Neuronal stem cell (in vitro differentiated cells): ENCODE measurements around the gene MARK3.
"Not testable (repeated sequence)": the region's sequence is repeated elsewhere in the genome, so short reads cannot be mapped to it uniquely, and the experiment has no call there.

Experiments used
- DNase-seq: peaks from one replicate; pipeline ENCODE4 v3.0.0-alpha.2; 2013; ENCODE audit warnings: low spot score
- H2AFZ ChIP-seq: one replicate; pipeline ENCODE4 v1.6.1; 2013; ENCODE audit warnings: mild to moderate bottlenecking, low read length, inconsistent platforms
- H2AK5ac ChIP-seq: 2 replicates; pipeline ENCODE4 v1.6.1; 2013; ENCODE audit warnings: low read depth, mild to moderate bottlenecking, inconsistent platforms, low read length, moderate library complexity, mixed read lengths
- H2BK120ac ChIP-seq: 2 replicates; pipeline ENCODE4 v1.6.1; 2013; ENCODE audit warnings: low read depth, mild to moderate bottlenecking, inconsistent platforms, low read length, moderate library complexity, mixed read lengths
- H2BK12ac ChIP-seq: one replicate; pipeline ENCODE4 v1.6.1; 2013; ENCODE audit warnings: low read length, inconsistent platforms
- H2BK15ac ChIP-seq: 2 replicates; pipeline ENCODE4 v1.6.1; 2013; ENCODE audit warnings: mild to moderate bottlenecking, low read length, inconsistent platforms, mixed read lengths
- H2BK5ac ChIP-seq: one replicate; pipeline ENCODE4 v1.6.1; 2013; ENCODE audit warnings: inconsistent platforms, mild to moderate bottlenecking, low read length, moderate library complexity
- H3K14ac ChIP-seq: one replicate; pipeline ENCODE4 v1.6.1; 2013; ENCODE audit warnings: low read length, inconsistent platforms
- H3K18ac ChIP-seq: 2 replicates; pipeline ENCODE4 v1.6.1; 2013; ENCODE audit warnings: low read length, inconsistent platforms
- H3K23ac ChIP-seq: 2 replicates; pipeline ENCODE4 v1.6.1; 2013; ENCODE audit warnings: low read depth, mild to moderate bottlenecking, mixed read lengths, low read length, inconsistent platforms; ENCODE audit not compliant: poor library complexity
- H3K27ac ChIP-seq: replicated peaks from 3 replicates; pipeline ENCODE4 v1.5.1; 2013; ENCODE audit warnings: low read length, inconsistent platforms
- H3K27me3 ChIP-seq, 3 experiments: 2 replicates each; pipeline ENCODE4 v1.6.1; 2013; ENCODE audit warnings: low read length in 3 of 3, mild to moderate bottlenecking in 2 of 3, inconsistent platforms in 1 of 3, low read depth in 1 of 3, mixed read lengths in 1 of 3, moderate library complexity in 1 of 3; ENCODE audit not compliant: control insufficient read depth in 3 of 3, insufficient read depth in 3 of 3
- H3K36me3 ChIP-seq, 2 donors: replicated peaks in 1 of 2; 2 replicates each; pipeline ENCODE4 v1.6.1; 2013; ENCODE audit warnings: low read length in 2 of 2; ENCODE audit not compliant: control insufficient read depth in 2 of 2, insufficient read depth in 2 of 2
- H3K4ac ChIP-seq: 2 replicates; pipeline ENCODE4 v1.6.1; 2013; ENCODE audit warnings: inconsistent platforms, mild to moderate bottlenecking, low read length, moderate library complexity
- H3K4me1 ChIP-seq, 2 donors: 1 replicate in 1 of 2; 2 replicates in 1 of 2; pipeline ENCODE4 v1.6.1; 2013; ENCODE audit warnings: low read length in 2 of 2, low read depth in 1 of 2; ENCODE audit not compliant: control insufficient read depth in 2 of 2, insufficient read depth in 1 of 2
- H3K4me2 ChIP-seq: one replicate; pipeline ENCODE4 v1.6.1; 2013; ENCODE audit warnings: mild to moderate bottlenecking, low read length, inconsistent platforms; ENCODE audit not compliant: insufficient read depth, poor library complexity, severe bottlenecking
- H3K4me3 ChIP-seq, 2 donors: 2 replicates each; pipeline ENCODE4 v1.5.1; 2013; ENCODE audit warnings: low read length in 2 of 2, mild to moderate bottlenecking in 2 of 2, inconsistent platforms in 1 of 2, moderate library complexity in 1 of 2
- H3K79me1 ChIP-seq: one replicate; pipeline ENCODE4 v1.6.1; 2013; ENCODE audit warnings: low read depth, mild to moderate bottlenecking, inconsistent platforms, low read length, moderate library complexity
- H3K9ac ChIP-seq: one replicate; pipeline ENCODE4 v1.6.1; 2013; ENCODE audit warnings: mild to moderate bottlenecking, low read depth, low read length, inconsistent platforms; ENCODE audit not compliant: poor library complexity
- H3K9me3 ChIP-seq, 2 donors: replicated peaks in 1 of 2; 2 replicates each; pipeline versions ENCODE3 to v1.6.1; 2013; ENCODE audit warnings: low read length in 2 of 2, mild to moderate bottlenecking in 2 of 2, inconsistent platforms in 1 of 2, low read depth in 1 of 2, mixed read lengths in 1 of 2, moderate library complexity in 1 of 2; ENCODE audit not compliant: control insufficient read depth in 2 of 2, insufficient read depth in 1 of 2
- H4K8ac ChIP-seq: one replicate; pipeline ENCODE4 v1.6.1; 2013; ENCODE audit warnings: low read depth, mild to moderate bottlenecking, inconsistent platforms, low read length, moderate library complexity
- H4K91ac ChIP-seq: one replicate; pipeline ENCODE4 v1.6.1; 2013; ENCODE audit warnings: low read length, low read depth, mild to moderate bottlenecking, inconsistent platforms; ENCODE audit not compliant: poor library complexity
- WGBS, 2 donors: extraction: QIAGEN DNeasy Blood & Tissue Kit; methylation state at CpG; one replicate each; pipeline ENCODE4 v1.1.7; 2013; ENCODE audit warnings: missing lambda C conversion rate in 2 of 2, mixed read lengths in 1 of 2; ENCODE audit not compliant: insufficient read length in 2 of 2, insufficient replicate concordance in 1 of 2; ENCODE audit errors: extremely low coverage in 2 of 2; 5-methylcytosine and 5-hydroxymethylcytosine counted together

MARK3 gene

GRCh38 chr14:103524002-103524935 lies 139.1 kb downstream of the MARK3 start:
- H3K18ac ChIP-seq: peak overlapping the region; percentile 15
- H3K9me3 ChIP-seq: no peaks in the 10 kb centered on the region
- H2BK120ac ChIP-seq: no peak overlapping the region
- peak overlapping the region; percentile 18 for H3K9ac ChIP-seq
- no peak overlapping the region for H2AFZ ChIP-seq
- peaks cover 12 to 20% of the 10 kb centered on the region in 2 donors for H3K36me3 ChIP-seq
- H3K79me1 ChIP-seq: peaks cover 15% of the 10 kb centered on the region
- no peak overlapping the region for H3K23ac ChIP-seq
- no peak overlapping the region for H3K4me3 ChIP-seq
- no peak overlapping the region for H3K4me2 ChIP-seq
- no peak overlapping the region for H4K8ac ChIP-seq
- no CpG with 5 or more reads among the region's 12 CpGs for WGBS, 2 donors
- no peak overlapping the region for H3K14ac ChIP-seq
- no peak for DNase-seq
- H3K4me1 ChIP-seq: peaks cover 19 to 44% of the 10 kb centered on the region in 2 donors
- H2BK15ac ChIP-seq: peak overlapping the region; percentile 11
- no peak overlapping the region for H2BK5ac ChIP-seq
- H2AK5ac ChIP-seq: peak overlapping the region; percentile 67
- no peak overlapping the region for H3K27ac ChIP-seq
- H3K4ac ChIP-seq: no peak overlapping the region
- peaks cover 0 to 18% (median 2%) of the 10 kb centered on the region in 3 experiments for H3K27me3 ChIP-seq
- no peak overlapping the region for H2BK12ac ChIP-seq
- no peak overlapping the region for H4K91ac ChIP-seq

GRCh38 chr14:103525430-103526246 lies 140.4 kb downstream of the MARK3 start:
- H4K8ac ChIP-seq, H3K9ac ChIP-seq, H3K4me3 ChIP-seq, H2AK5ac ChIP-seq, H3K4ac ChIP-seq, H3K27ac ChIP-seq, H3K18ac ChIP-seq, H3K23ac ChIP-seq, H3K14ac ChIP-seq, H3K4me2 ChIP-seq, H2BK120ac ChIP-seq, H2BK12ac ChIP-seq, DNase-seq, H4K91ac ChIP-seq, H2BK5ac ChIP-seq, H3K9me3 ChIP-seq, H2AFZ ChIP-seq: not testable (repeated sequence)
- Histone ChIP-seq H3K4me1 (peaks cover 24 to 42% of the 10 kb centered on the region in 2 donors), H3K79me1 (peaks cover 20% of the 10 kb centered on the region), H2BK15ac (peak overlapping the region; percentile 58), H3K27me3 (peaks cover 0 to 18% (median 2%) of the 10 kb centered on the region in 3 experiments), H3K36me3 (peaks cover 0 to 13% of the 10 kb centered on the region in 2 donors)
- WGBS, 2 donors: no CpG with 5 or more reads among the region's 17 CpGs

- no peak overlapping the region for H3K4me3 ChIP-seq
- peaks cover 0 to 12% of the 10 kb centered on the region in 2 donors for H3K36me3 ChIP-seq
- H3K18ac ChIP-seq: peak overlapping the region; percentile 56
- H3K79me1 ChIP-seq: peaks cover 20% of the 10 kb centered on the region
- no peak overlapping the region for H2BK12ac ChIP-seq
- WGBS, 2 donors: no CpG with 5 or more reads among the region's 8 CpGs
- no peak overlapping the region for H3K14ac ChIP-seq
- no peak for DNase-seq
- no peak overlapping the region for H4K8ac ChIP-seq
- no peaks in the 10 kb centered on the region for H3K9me3 ChIP-seq
- H3K27me3 ChIP-seq: peaks cover 0 to 18% (median 2%) of the 10 kb centered on the region in 3 experiments
- H2AFZ ChIP-seq: no peak overlapping the region
- H3K27ac ChIP-seq: no peak overlapping the region
- H2AK5ac ChIP-seq: peak overlapping the region; percentile 51
- no peak overlapping the region for H2BK120ac ChIP-seq
- no peak overlapping the region for H2BK15ac ChIP-seq
- H3K9ac ChIP-seq: no peak overlapping the region
- no peak overlapping the region for H3K4me2 ChIP-seq
- peak overlapping the region; percentile 51 for H3K23ac ChIP-seq
- H3K4ac ChIP-seq: no peak overlapping the region
- no peak overlapping the region for H4K91ac ChIP-seq
- no peak overlapping the region for H2BK5ac ChIP-seq
- peaks cover 21 to 39% of the 10 kb centered on the region in 2 donors for H3K4me1 ChIP-seq
These were observed 141.2 kb downstream of the MARK3 start for GRCh38 chr14:103526247-103526913.
